SK-N-SH (cell line): ENCODE data around the gene CLPTM1L. TPM values are rescaled to one million over a fixed set of nuclear protein-coding genes. Genes with fewer than 3 reads are reported as not detected.

Experiments
- CTCF ChIA-PET: fragments of 300-600, 350-600 bp; formaldehyde crosslinking; extraction: SDS; loops from one replicate; lab custom pipeline; 2021; lab: Yijun Ruan, JAX
- POLR2A ChIA-PET: fragments of 350-600 bp; sonication (Branson Sonifier 250); formaldehyde crosslinking; extraction: SDS; loops from one replicate; lab custom pipeline; 2020; ENCODE audit warnings: antibody characterized with exemption, inconsistent platforms; lab: Yijun Ruan, JAX
- DNase-seq: peaks from one replicate; pipeline ENCODE4 v3.0.0; 2012
- H2AFZ ChIP-seq: fragments of 200-600 bp; sonication (generic); 2 replicates; pipeline ENCODE4 v1.8.1; 2016; ENCODE audit warnings: antibody characterized with exemption, mild to moderate bottlenecking, low read depth
- H3F3A ChIP-seq: fragments of 200-600 bp; sonication (generic); replicated peaks from 2 replicates; pipeline ENCODE3; 2016; ENCODE audit warnings: antibody characterized with exemption, mild to moderate bottlenecking; ENCODE audit not compliant: insufficient read depth
- H3K27ac ChIP-seq, 2 experiments: fragments of 200-500 bp in 1 of 2; fragments of 200-600 bp in 1 of 2; sonication (Bioruptor generic) in 1 of 2; sonication (generic), shearing (Covaris generic) in 1 of 2; 2 replicates each; pipeline versions ENCODE4 v1.5.1 to v1.6.1; 2014 to 2016; ENCODE audit warnings: low read depth in 2 of 2, inconsistent platforms in 1 of 2, low read length in 1 of 2, mild to moderate bottlenecking in 1 of 2, mixed read lengths in 1 of 2
- H3K27me3 ChIP-seq: fragments of 200-600 bp; sonication (generic), shearing (Covaris generic); 2 replicates; pipeline ENCODE4 v1.6.1; 2016; ENCODE audit warnings: mixed run types; ENCODE audit not compliant: insufficient read depth
- H3K36me3 ChIP-seq, 2 experiments: fragments of 200-500 bp in 1 of 2; fragments of 200-600 bp in 1 of 2; sonication (Bioruptor generic) in 1 of 2; sonication (generic) in 1 of 2; replicated peaks in 1 of 2; 2 replicates each; pipeline versions ENCODE3 to v1.5.1; 2014 to 2016; ENCODE audit warnings: low read length in 1 of 2, mild to moderate bottlenecking in 1 of 2; ENCODE audit not compliant: insufficient read depth in 2 of 2, control insufficient read depth in 1 of 2
- H3K4me1 ChIP-seq, 2 experiments: fragments of 200-500 bp in 1 of 2; fragments of 200-600 bp in 1 of 2; sonication (Bioruptor generic) in 1 of 2; sonication (generic), shearing (Covaris generic) in 1 of 2; 2 replicates each; pipeline versions ENCODE4 v1.5.1 to v1.6.1; 2014 to 2016; ENCODE audit warnings: low read depth in 1 of 2, low read length in 1 of 2, mixed run types in 1 of 2; ENCODE audit not compliant: insufficient read depth in 2 of 2, control insufficient read depth in 1 of 2
- H3K4me2 ChIP-seq: fragments of 200-600 bp; sonication (generic), shearing (Covaris generic); 2 replicates; pipeline ENCODE4 v1.6.1; 2017; ENCODE audit warnings: mixed run types
- H3K4me3 ChIP-seq, 2 experiments: fragments of 200-500 bp in 1 of 2; fragments of 200-600 bp in 1 of 2; sonication (Bioruptor generic) in 1 of 2; sonication (generic), shearing (Covaris generic) in 1 of 2; 2 replicates each; pipeline versions ENCODE4 v1.5.1 to v1.8.1; 2014 to 2016; ENCODE audit warnings: low read depth in 2 of 2, inconsistent platforms in 1 of 2, low read length in 1 of 2, mild to moderate bottlenecking in 1 of 2, mixed read lengths in 1 of 2, moderate library complexity in 1 of 2
- H3K79me2 ChIP-seq: fragments of 200-600 bp; sonication (generic); 2 replicates; pipeline ENCODE4 v1.8.1; 2017; ENCODE audit warnings: mild to moderate bottlenecking; ENCODE audit not compliant: insufficient read depth
- H3K9ac ChIP-seq: fragments of 200-600 bp; sonication (generic); 2 replicates; pipeline ENCODE4 v1.6.1; 2017; ENCODE audit warnings: mixed run types
- H3K9me2 ChIP-seq: fragments of 200-600 bp; sonication (generic); 2 replicates; pipeline ENCODE4 v1.6.1; 2017; ENCODE audit warnings: mixed run types
- H3K9me3 ChIP-seq: fragments of 200-600 bp; sonication (generic); 2 replicates; pipeline ENCODE4 v1.6.1; 2017; ENCODE audit warnings: mixed run types, mild to moderate bottlenecking, moderate library complexity
- H4K20me1 ChIP-seq: fragments of 200-600 bp; sonication (generic); 2 replicates; pipeline ENCODE4 v1.6.1; 2017; ENCODE audit warnings: mild to moderate bottlenecking, mixed run types; ENCODE audit not compliant: insufficient read depth
- CTCF ChIP-seq: fragments of 200-600 bp; sonication (generic); IDR thresholded peaks from 2 replicates; pipeline ENCODE4 v1.6.1; 2017; ENCODE audit warnings: antibody characterized with exemption, mild to moderate bottlenecking, moderate library complexity
- EP300 ChIP-seq, 2 experiments: IDR thresholded peaks; 2 replicates each; pipeline versions ENCODE4 v1.4.0 to v1.6.1; 2012; ENCODE audit warnings: borderline replicate concordance in 1 of 2, low read depth in 1 of 2, low read length in 1 of 2
- FOSL2 ChIP-seq: IDR thresholded peaks from 2 replicates; pipeline ENCODE4 v1.4.0; 2012; ENCODE audit warnings: low read depth, mild to moderate bottlenecking, moderate library complexity, borderline replicate concordance
- FOXM1 ChIP-seq: IDR thresholded peaks from 2 replicates; pipeline ENCODE4 v1.4.0; 2012; ENCODE audit warnings: low read depth, mild to moderate bottlenecking
- GABPA ChIP-seq: IDR thresholded peaks from 2 replicates; pipeline ENCODE4 v1.4.0; 2012; ENCODE audit warnings: low read depth, mild to moderate bottlenecking
- MAX ChIP-seq: IDR thresholded peaks from 2 replicates; pipeline ENCODE4 v1.4.0; 2012; ENCODE audit warnings: low read depth
- MEF2A ChIP-seq: IDR thresholded peaks from 2 replicates; pipeline ENCODE4 v1.4.0; 2012; ENCODE audit warnings: low read depth, borderline replicate concordance
- MXI1 ChIP-seq: IDR thresholded peaks from 2 replicates; pipeline ENCODE4 v1.6.1; 2012; ENCODE audit warnings: mild to moderate bottlenecking, low read depth, low read length, improper control_type of control experiment
- NRF1 ChIP-seq: IDR thresholded peaks from 2 replicates; pipeline ENCODE4 v1.6.1; 2012; ENCODE audit warnings: low read depth, mild to moderate bottlenecking, low read length
- RAD21 ChIP-seq: IDR thresholded peaks from 2 replicates; pipeline ENCODE4 v1.6.1; 2012; ENCODE audit warnings: mild to moderate bottlenecking, low read length
- RCOR1 ChIP-seq: fragments of 150-350 bp; IDR thresholded peaks from 2 replicates; pipeline ENCODE4 v1.6.1; 2017; ENCODE audit warnings: antibody characterized with exemption, low read length
- REST ChIP-seq: IDR thresholded peaks from 2 replicates; pipeline ENCODE4 v1.6.1; 2012; ENCODE audit warnings: mild to moderate bottlenecking, low read depth, low read length, moderate library complexity
- RXRA ChIP-seq: IDR thresholded peaks from 2 replicates; pipeline ENCODE4 v1.4.0; 2012; ENCODE audit warnings: low read depth, mild to moderate bottlenecking, borderline replicate concordance
- SMC3 ChIP-seq: IDR thresholded peaks from 2 replicates; pipeline ENCODE4 v1.6.1; 2012; ENCODE audit warnings: low read depth, low read length, improper control_type of control experiment
- TAF1 ChIP-seq: IDR thresholded peaks from 2 replicates; pipeline ENCODE4 v1.6.1; 2012; ENCODE audit warnings: low read depth, mild to moderate bottlenecking, low read length, moderate library complexity, borderline replicate concordance
- TCF12 ChIP-seq: IDR thresholded peaks from 2 replicates; pipeline ENCODE4 v1.4.0; 2012
- TEAD4 ChIP-seq: IDR thresholded peaks from 2 replicates; pipeline ENCODE4 v1.4.0; 2012; ENCODE audit warnings: mild to moderate bottlenecking, borderline replicate concordance; ENCODE audit not compliant: insufficient read depth
- USF1 ChIP-seq: IDR thresholded peaks from 2 replicates; pipeline ENCODE4 v1.4.0; 2012; ENCODE audit warnings: low read depth, borderline replicate concordance
- USF2 ChIP-seq: fragments of 150-350 bp; IDR thresholded peaks from 2 replicates; pipeline ENCODE4 v1.6.1; 2017; ENCODE audit warnings: antibody characterized with exemption, low read length, low read depth, borderline replicate concordance
- WGBS: methylation state at CpG from one replicate; pipeline ENCODE4 v1.1.6; 2017; ENCODE audit warnings: low lambda C conversion rate; 5-methylcytosine and 5-hydroxymethylcytosine counted together
- polyA plus RNA-seq, 3 experiments: library from polyadenylated mRNA; depleted of rRNA; stranded (reverse); fragments of >200 nt; gene quantifications; 2 replicates each; pipeline ENCODE4 v1.2.3, GENCODE V29; 2012

Gene CLPTM1L
- polyA plus RNA-seq, 1 of the 3 experiments (the other 2 are of a cell fraction): 202 TPM

- 38% methylated on average over 8 of the region's 10 CpGs for WGBS
- Histone ChIP-seq H3K4me1 (no peaks in the 10 kb centered on the region), H3K9me2 (no peaks in the 10 kb centered on the region), H4K20me1 (no peaks in the 10 kb centered on the region), H3K4me2 (no peak overlapping the region), H3K36me3 (no peaks in the 10 kb centered on the region), H3K27ac (no peak overlapping the region), H2AFZ (no peak overlapping the region), H3F3A (no peaks in the 10 kb centered on the region), H3K9me3 (no peaks in the 10 kb centered on the region), H3K27me3 (peaks cover 23% of the 10 kb centered on the region; the same call in 1 of the 2 replicates), H3K9ac (no peak overlapping the region), H3K79me2 (no peaks in the 10 kb centered on the region), H3K4me3 (no peak overlapping the region)
- DNase-seq: no peak
- ChIA-PET POLR2A (no interaction called here), CTCF (interaction anchor here (0.6 to 1.1 kb wide), 2 partner anchors 291 to 443 kb away, joined by 3 to 4 read pairs; no protein-coding TSS in a partner anchor)
- no peak for TF ChIP-seq SMC3
Observed at GRCh38 chr5:1352231-1353219, 7.6 kb upstream of the CLPTM1L start.

- no peak overlapping the region for H2AFZ ChIP-seq
- TF ChIP-seq USF1 (no peak), NRF1 (no peak), FOXM1 (no peak), RXRA (no peak), RCOR1 (no peak), RAD21 (no peak), GABPA (no peak), MAX (no peak), EP300 (IDR thresholded peaks at IDR 0.05; ENCODE audit: borderline replicate concordance in 1 of 2, low read depth in 1 of 2, low read length in 1 of 2) (no peak), USF2 (no peak), MEF2A (no peak), MXI1 (no peak), REST (no peak), TAF1 (no peak), FOSL2 (no peak), TEAD4 (no peak), CTCF (no peak), TCF12 (no peak)
- no peaks in the 10 kb centered on the region for H3K9me2 ChIP-seq
- H3K4me1 ChIP-seq: peaks cover 0 to 1% of the 10 kb centered on the region in 2 experiments; a peak in 1 of 4 replicates
- ChIA-PET POLR2A (no interaction called here), CTCF (interaction anchor here (1.1 kb wide), 1 partner anchor 292 kb away, joined by 4 read pairs; no protein-coding TSS in a partner anchor)
- H3K4me2 ChIP-seq: no peak overlapping the region
- no peak for DNase-seq
- H3K9ac ChIP-seq: no peak overlapping the region
- peaks cover 9% of the 10 kb centered on the region; the same call in 1 of the 2 replicates for H3K27me3 ChIP-seq
- no peaks in the 10 kb centered on the region for H3K79me2 ChIP-seq
- H3K9me3 ChIP-seq: no peaks in the 10 kb centered on the region
- H3K27ac ChIP-seq: no peak overlapping the region
- H4K20me1 ChIP-seq: no peaks in the 10 kb centered on the region
- 55% methylated on average over 4 of the region's 4 CpGs for WGBS
- H3K36me3 ChIP-seq: no peaks in the 10 kb centered on the region
- no peaks in the 10 kb centered on the region for H3F3A ChIP-seq
- no peak overlapping the region for H3K4me3 ChIP-seq
Observed at GRCh38 chr5:1351156-1351555, 6.3 kb upstream of the CLPTM1L start.
